Measurements from ENCODE around the gene HDGFL2.

HDGFL2 gene

GRCh38 chr19:4453232-4454179 is 18.6 kb upstream of the HDGFL2 start:
- Mint-ChIP-seq H3K27me3 (ENCODE audit: low read depth, poor library complexity) (no peaks in the 10 kb centered on the region), H3K36me3 (ENCODE audit: low read depth) (peaks cover 25% of the 10 kb centered on the region), H3K9me3 (no peaks in the 10 kb centered on the region), H3K27ac (peak overlapping the region; percentile 61), H3K4me1 (peaks cover 50% of the 10 kb centered on the region), H3K4me3 (no peak overlapping the region)
- TF ChIP-seq CTCF (IDR thresholded peaks at IDR 0.05) = no peak
- DNase-seq = no peak

- no peak for TF ChIP-seq CTCF (IDR thresholded peaks at IDR 0.05)
- no peaks in the 10 kb centered on the region for H3K9me3 Mint-ChIP-seq
- H3K4me1 Mint-ChIP-seq = peaks cover 46% of the 10 kb centered on the region
- H3K4me3 Mint-ChIP-seq = peak overlapping the region; percentile 89
- peaks cover under 1% of the 10 kb centered on the region for H3K27me3 Mint-ChIP-seq (ENCODE audit: low read depth, poor library complexity)
- H3K36me3 Mint-ChIP-seq (ENCODE audit: low read depth) = peaks cover 10% of the 10 kb centered on the region
- DNase-seq = no peak
- H3K27ac Mint-ChIP-seq = peak overlapping the region; percentile 94
These were observed 17.1 kb upstream of the HDGFL2 start for GRCh38 chr19:4454747-4455718.

GRCh38 chr19:4455719-4456475 is 16.2 kb upstream of the HDGFL2 start:
- DNase-seq = peak; percentile 52
- Mint-ChIP-seq H3K9me3 (no peaks in the 10 kb centered on the region), H3K27ac (peak overlapping the region; percentile 91), H3K4me3 (peak overlapping the region; percentile 89), H3K36me3 (ENCODE audit: low read depth) (peaks cover 1% of the 10 kb centered on the region), H3K27me3 (ENCODE audit: low read depth, poor library complexity) (peaks cover 6% of the 10 kb centered on the region), H3K4me1 (peaks cover 42% of the 10 kb centered on the region)
- TF ChIP-seq CTCF (IDR thresholded peaks at IDR 0.05) = no peak

GRCh38 chr19:4456476-4456842 is 15.6 kb upstream of the HDGFL2 start:
- Mint-ChIP-seq H3K36me3 (ENCODE audit: low read depth) (no peaks in the 10 kb centered on the region), H3K4me3 (peak overlapping the region; percentile 89), H3K4me1 (peaks cover 41% of the 10 kb centered on the region), H3K27me3 (ENCODE audit: low read depth, poor library complexity) (peaks cover 10% of the 10 kb centered on the region), H3K9me3 (no peaks in the 10 kb centered on the region), H3K27ac (peak overlapping the region; percentile 91)
- DNase-seq = peak; percentile 41
- no peak for TF ChIP-seq CTCF (IDR thresholded peaks at IDR 0.05)

- no peak for TF ChIP-seq CTCF (IDR thresholded peaks at IDR 0.05)
- no peaks in the 10 kb centered on the region for H3K36me3 Mint-ChIP-seq (ENCODE audit: low read depth)
- H3K27ac Mint-ChIP-seq = peak overlapping the region; percentile 96
- H3K4me1 Mint-ChIP-seq = peaks cover 41% of the 10 kb centered on the region
- peak overlapping the region; percentile 89 for H3K4me3 Mint-ChIP-seq
- H3K27me3 Mint-ChIP-seq (ENCODE audit: low read depth, poor library complexity) = peaks cover 10% of the 10 kb centered on the region
- peak; percentile 83 for DNase-seq
- H3K9me3 Mint-ChIP-seq = no peaks in the 10 kb centered on the region
These were observed 15.0 kb upstream of the HDGFL2 start for GRCh38 chr19:4456843-4457653.
